Lower lobe of right lung (tissue), 2 donors: ENCODE measurements around the gene CEP131. TPM values are rescaled to one million over a fixed set of nuclear protein-coding genes. Genes with fewer than 3 reads are reported as not detected.

ENCODE experiments used
- ATAC-seq, 2 donors: fragments of 200-7000 bp; cut with Tn5 transposase; one replicate each; pipeline ENCODE4 v1.9.1; 2020 to 2022; ENCODE audit warnings: mild to moderate bottlenecking in 2 of 2, moderate library complexity in 2 of 2
- DNase-seq: peaks from one replicate; pipeline ENCODE4 v3.0.0-alpha.2; 2020
- H3K27ac ChIP-seq: fragments of 200-600 bp; one replicate; pipeline ENCODE4 v1.8.0; 2022
- H3K27me3 ChIP-seq: fragments of 200-600 bp; one replicate; pipeline ENCODE4 v1.8.0; 2022; ENCODE audit warnings: low read depth
- H3K36me3 ChIP-seq: fragments of 200-600 bp; one replicate; pipeline ENCODE4 v1.8.0; 2022; ENCODE audit warnings: mild to moderate bottlenecking
- H3K4me1 ChIP-seq: fragments of 200-600 bp; one replicate; pipeline ENCODE4 v1.8.0; 2022
- H3K4me3 ChIP-seq: fragments of 200-600 bp; one replicate; pipeline ENCODE4 v1.8.0; 2022; ENCODE audit warnings: mild to moderate bottlenecking
- H3K9me3 ChIP-seq: fragments of 200-600 bp; one replicate; pipeline ENCODE4 v1.8.0; 2022
- intact Hi-C: fragments of 100-400 bp; cut with DNase I; formaldehyde crosslinking; loops from one replicate; pipeline ENCODE4 v1.11.0; 2022
- total RNA-seq: library from RNA; stranded (reverse); fragmentation: NEBNext Ultra II Directional; extraction: Animal tissue kit (Norgen Biotek cat#: 25700); gene quantifications from one replicate; pipeline ENCODE4 v1.2.1, GENCODE V29; 2021
- TF ChIP-seq, protein P1 (sequence below): fragments of 200-600 bp; IDR thresholded peaks from one replicate; pipeline ENCODE4 v1.8.0; 2022; ENCODE audit warnings: antibody characterized with exemption, mild to moderate bottlenecking
- donor health status: DM: no; HTN: yes; CAD: no; lungs with severe emphysema.

The CEP131 gene
- total RNA-seq, 1 donor from 2014 or later = 8.3 TPM

DNA sequence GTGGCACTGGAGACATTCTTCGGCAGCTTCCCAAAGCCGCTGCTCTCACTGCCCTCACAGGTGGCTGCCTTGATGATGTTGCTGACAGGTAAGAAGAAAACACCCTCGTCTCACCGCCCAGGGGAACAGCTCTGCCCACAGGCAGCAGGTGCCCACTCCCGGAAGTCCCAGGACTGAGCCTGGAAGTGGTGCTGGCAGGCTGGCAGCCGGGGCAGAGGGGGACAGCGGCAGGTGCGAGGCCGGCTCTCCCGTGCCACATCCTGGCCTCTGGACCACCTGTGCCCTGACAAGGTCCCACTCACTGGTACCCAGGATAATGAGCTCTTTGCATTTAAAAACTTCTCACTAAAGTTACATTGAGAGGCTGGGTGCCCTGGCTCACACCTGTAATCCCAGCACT, 20.4 kb downstream of the CEP131 start:
- H3K4me1 ChIP-seq = peaks cover 12% of the 10 kb centered on the region
- DNase-seq (no peak), ATAC-seq (no peak)
- no peak overlapping the region for H3K27ac ChIP-seq
- no peaks in the 10 kb centered on the region for H3K27me3 ChIP-seq
- no peak overlapping the region for H3K4me3 ChIP-seq
- peaks cover 9% of the 10 kb centered on the region for H3K36me3 ChIP-seq
- intact Hi-C loops = no loop called here
- TF ChIP-seq, protein P1, sequence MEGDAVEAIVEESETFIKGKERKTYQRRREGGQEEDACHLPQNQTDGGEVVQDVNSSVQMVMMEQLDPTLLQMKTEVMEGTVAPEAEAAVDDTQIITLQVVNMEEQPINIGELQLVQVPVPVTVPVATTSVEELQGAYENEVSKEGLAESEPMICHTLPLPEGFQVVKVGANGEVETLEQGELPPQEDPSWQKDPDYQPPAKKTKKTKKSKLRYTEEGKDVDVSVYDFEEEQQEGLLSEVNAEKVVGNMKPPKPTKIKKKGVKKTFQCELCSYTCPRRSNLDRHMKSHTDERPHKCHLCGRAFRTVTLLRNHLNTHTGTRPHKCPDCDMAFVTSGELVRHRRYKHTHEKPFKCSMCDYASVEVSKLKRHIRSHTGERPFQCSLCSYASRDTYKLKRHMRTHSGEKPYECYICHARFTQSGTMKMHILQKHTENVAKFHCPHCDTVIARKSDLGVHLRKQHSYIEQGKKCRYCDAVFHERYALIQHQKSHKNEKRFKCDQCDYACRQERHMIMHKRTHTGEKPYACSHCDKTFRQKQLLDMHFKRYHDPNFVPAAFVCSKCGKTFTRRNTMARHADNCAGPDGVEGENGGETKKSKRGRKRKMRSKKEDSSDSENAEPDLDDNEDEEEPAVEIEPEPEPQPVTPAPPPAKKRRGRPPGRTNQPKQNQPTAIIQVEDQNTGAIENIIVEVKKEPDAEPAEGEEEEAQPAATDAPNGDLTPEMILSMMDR = no peak
- H3K9me3 ChIP-seq = no peaks in the 10 kb centered on the region

DNA sequence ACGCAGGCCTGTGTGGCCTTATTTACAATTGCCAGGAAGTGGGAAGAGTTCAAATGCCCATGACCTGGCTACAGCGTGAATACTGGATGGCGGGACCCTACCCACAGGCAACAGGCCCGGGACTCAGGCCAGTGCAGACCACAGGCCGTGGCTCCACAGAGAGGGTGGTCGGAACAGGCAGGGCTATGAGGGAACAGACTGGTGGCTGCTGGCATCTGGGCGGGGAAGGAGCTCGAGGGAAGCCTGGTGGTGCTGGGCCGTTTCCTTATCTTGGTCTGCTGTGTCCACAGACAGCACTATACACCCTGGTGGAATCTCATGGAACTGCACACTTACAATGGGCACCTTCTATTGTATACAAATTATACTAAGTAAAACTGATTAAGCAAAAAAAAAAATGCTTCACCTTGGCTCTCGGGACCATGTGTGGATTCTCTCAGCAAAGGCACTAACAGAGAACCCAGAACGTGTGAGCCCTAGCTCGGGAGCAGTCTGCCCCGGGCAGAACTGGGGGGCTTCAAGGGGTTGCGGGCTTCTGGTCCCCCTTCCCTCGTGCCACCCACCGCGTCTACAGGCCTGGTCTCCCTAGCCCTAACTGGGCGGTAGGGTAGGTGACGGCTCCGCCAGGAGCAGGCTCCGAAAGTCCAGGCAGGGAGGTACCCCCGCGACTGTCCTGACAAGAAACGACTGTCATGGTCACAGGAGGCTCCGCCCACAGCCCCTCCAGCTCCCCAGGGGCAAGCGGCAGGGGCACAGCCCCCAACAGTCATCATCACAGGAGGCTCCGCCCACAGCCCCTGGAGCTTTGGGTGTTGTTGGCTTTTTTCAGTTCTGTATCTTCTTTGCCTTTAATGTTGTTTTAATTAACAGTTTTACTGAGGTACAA, 21.8 kb downstream of the CEP131 start:
- Histone ChIP-seq H3K27me3 (no peaks in the 10 kb centered on the region), H3K9me3 (no peaks in the 10 kb centered on the region), H3K4me1 (peaks cover 20% of the 10 kb centered on the region), H3K36me3 (peaks cover 9% of the 10 kb centered on the region), H3K27ac (no peak overlapping the region), H3K4me3 (no peak overlapping the region)
- intact Hi-C loops = no loop called here
- TF ChIP-seq, protein P1 = peak; percentile 64
- DNase-seq (peak; percentile 63), ATAC-seq (peak; percentile 68 to 77)

DNA sequence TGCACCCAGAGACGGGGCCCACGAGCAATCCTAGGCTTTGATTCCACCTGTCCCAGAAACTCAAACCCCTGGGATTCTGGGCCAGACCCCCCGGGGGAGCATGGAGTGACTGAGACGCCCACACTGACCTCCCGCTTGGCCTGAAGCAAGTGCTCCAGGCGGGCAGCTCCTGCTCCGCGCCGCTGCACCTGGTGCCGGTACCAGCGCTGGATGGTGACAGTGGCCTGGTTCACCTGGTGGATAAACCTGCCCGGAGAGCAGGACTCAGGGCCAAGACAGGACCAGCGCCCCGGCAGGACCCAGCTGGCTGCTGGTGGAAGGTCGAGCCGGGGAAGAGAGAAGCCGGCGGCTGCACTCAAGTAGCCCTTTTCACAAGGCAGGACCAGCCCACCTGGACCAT, 22.6 kb downstream of the CEP131 start:
- no peak for DNase-seq
- no peaks in the 10 kb centered on the region for H3K27me3 ChIP-seq
- peaks cover 11% of the 10 kb centered on the region for H3K36me3 ChIP-seq
- H3K9me3 ChIP-seq = no peaks in the 10 kb centered on the region
- TF ChIP-seq, protein P1 = no peak
- no peak overlapping the region for H3K27ac ChIP-seq
- H3K4me3 ChIP-seq = no peak overlapping the region
- intact Hi-C loops = no loop called here
- no peak for ATAC-seq
- H3K4me1 ChIP-seq = peaks cover 20% of the 10 kb centered on the region

DNA sequence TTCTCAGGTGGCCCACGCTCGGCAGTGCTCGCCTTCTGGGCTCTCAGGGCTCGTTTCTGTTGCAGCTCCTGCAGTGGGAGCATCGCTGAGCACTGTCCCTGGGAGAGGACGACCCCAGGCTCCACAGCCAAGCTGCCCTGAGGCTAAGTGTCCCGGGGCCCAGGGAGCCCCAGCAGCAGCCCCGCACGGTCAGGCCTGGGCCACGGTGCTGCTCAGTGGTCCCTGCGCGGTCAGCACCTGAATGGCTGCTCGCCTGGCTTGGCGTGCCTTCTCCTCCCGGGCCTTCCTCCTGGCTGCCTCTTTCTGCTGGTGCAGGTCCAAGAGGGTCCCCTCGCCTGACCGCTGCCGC, 23.3 kb downstream of the CEP131 start:
- Histone ChIP-seq H3K27ac (no peak overlapping the region), H3K9me3 (no peaks in the 10 kb centered on the region), H3K4me3 (no peak overlapping the region), H3K36me3 (peaks cover 12% of the 10 kb centered on the region), H3K4me1 (peaks cover 20% of the 10 kb centered on the region), H3K27me3 (no peaks in the 10 kb centered on the region)
- intact Hi-C loops = no loop called here
- DNase-seq (no peak), ATAC-seq (no peak)
- TF ChIP-seq, protein P1 = no peak

DNA sequence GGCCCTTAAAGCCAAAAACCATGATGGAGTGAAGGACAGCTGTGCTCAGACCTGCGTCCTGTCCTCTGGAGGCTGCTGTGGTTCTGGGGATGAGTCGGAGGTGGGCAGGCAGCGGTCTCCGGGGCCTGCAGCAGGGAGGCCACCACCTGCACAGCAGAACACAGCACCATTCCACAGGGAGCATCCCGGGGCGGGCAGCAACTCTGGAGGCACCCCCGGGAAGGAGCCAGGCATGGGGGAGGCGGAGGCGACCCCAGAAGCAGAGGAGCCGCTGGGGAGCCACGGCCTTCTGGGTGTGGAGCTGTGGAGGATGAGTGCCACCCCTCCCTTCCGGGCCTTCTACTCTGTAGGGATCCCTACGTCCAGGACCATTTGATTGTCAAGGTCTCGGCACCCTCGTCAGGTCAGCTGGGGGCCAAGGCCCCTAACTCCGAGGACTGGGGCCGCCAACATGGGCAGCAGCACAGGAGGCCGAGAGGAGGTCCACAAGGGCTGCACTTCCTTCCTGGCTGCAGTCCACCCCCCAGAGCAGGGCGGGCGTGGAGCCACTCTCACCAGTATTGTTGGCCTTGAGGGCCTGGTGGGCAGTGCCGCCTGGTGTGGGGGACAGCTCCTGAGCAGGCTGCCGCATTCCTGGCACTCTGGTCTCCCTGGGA, 23.8 kb downstream of the CEP131 start:
- H3K4me3 ChIP-seq = no peak overlapping the region
- TF ChIP-seq, protein P1 = no peak
- H3K27ac ChIP-seq = no peak overlapping the region
- H3K4me1 ChIP-seq = peaks cover 20% of the 10 kb centered on the region
- intact Hi-C loops = no loop called here
- H3K9me3 ChIP-seq = no peaks in the 10 kb centered on the region
- DNase-seq (no peak), ATAC-seq (no peak)
- H3K27me3 ChIP-seq = no peaks in the 10 kb centered on the region
- H3K36me3 ChIP-seq = peaks cover 12% of the 10 kb centered on the region
